Type B pancreatic cell (in vitro differentiated cells): ENCODE results near the gene RCHY1. TPM values are rescaled to one million over a fixed set of nuclear protein-coding genes. Genes with fewer than 3 reads are reported as not detected.

Experiments
- DNase-seq: peaks from one replicate; pipeline ENCODE4 v3.0.0; 2021; ENCODE audit warnings: mixed read lengths; ENCODE audit not compliant: unreplicated experiment; ENCODE audit errors: extremely low spot score
- H3K27ac Mint-ChIP-seq: 2 replicates; pipeline ENCODE4 v1.8.0; 2021; ENCODE audit warnings: mild to moderate bottlenecking, mixed read lengths
- H3K27me3 Mint-ChIP-seq: 2 replicates; pipeline ENCODE4 v1.8.0; 2021; ENCODE audit warnings: mixed read lengths
- H3K36me3 Mint-ChIP-seq: 2 replicates; pipeline ENCODE4 v1.8.0; 2021; ENCODE audit warnings: mixed read lengths
- H3K4me1 Mint-ChIP-seq: one replicate; pipeline ENCODE4 v1.8.0; 2021; ENCODE audit warnings: mixed read lengths; ENCODE audit not compliant: unreplicated experiment
- H3K4me3 Mint-ChIP-seq: 2 replicates; pipeline ENCODE4 v1.8.0; 2021; ENCODE audit warnings: mild to moderate bottlenecking, mixed read lengths
- H3K9me3 Mint-ChIP-seq: 2 replicates; pipeline ENCODE4 v1.8.0; 2021; ENCODE audit warnings: mixed read lengths
- total RNA-seq: library from RNA; stranded (reverse); gene quantifications from 2 replicates; pipeline ENCODE4 v1.2.1, GENCODE V29; 2021; ENCODE audit warnings: low replicate concordance
- TF ChIP-seq, protein P1 (sequence below): fragments of 200-600 bp; sonication (generic); conservative IDR thresholded peaks from 2 replicates; pipeline ENCODE4 v1.5.0; 2021; ENCODE audit warnings: antibody characterized with exemption, mild to moderate bottlenecking

RCHY1 gene
- total RNA-seq, 1 donor from 2014 or later: 35.4 TPM

DNA sequence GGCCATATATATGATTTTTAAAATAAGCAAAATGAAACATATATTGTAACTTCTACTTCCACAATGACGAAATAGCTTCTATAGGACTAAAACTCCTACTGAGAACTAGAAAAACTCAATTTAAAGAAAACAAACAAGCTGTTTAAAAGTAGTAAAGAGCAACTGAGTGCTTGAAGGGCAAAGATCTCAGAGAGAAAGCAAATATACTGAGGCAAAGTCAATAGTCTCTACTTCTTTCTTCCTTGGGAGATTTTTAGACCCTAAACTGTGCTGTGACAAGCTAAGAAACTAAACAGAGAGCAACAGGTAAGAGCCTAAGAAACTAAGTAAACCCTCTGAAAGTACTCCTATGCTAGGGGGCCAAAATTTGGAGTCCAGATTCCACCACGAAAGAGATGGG is 8.6 kb downstream of the RCHY1 start:
- Mint-ChIP-seq H3K36me3 (peaks cover 28% of the 10 kb centered on the region), H3K27ac (no peak overlapping the region), H3K27me3 (no peaks in the 10 kb centered on the region), H3K4me3 (no peak overlapping the region), H3K9me3 (no peaks in the 10 kb centered on the region), H3K4me1 (peaks cover 11% of the 10 kb centered on the region)
- no peak for DNase-seq
- TF ChIP-seq, protein P1, sequence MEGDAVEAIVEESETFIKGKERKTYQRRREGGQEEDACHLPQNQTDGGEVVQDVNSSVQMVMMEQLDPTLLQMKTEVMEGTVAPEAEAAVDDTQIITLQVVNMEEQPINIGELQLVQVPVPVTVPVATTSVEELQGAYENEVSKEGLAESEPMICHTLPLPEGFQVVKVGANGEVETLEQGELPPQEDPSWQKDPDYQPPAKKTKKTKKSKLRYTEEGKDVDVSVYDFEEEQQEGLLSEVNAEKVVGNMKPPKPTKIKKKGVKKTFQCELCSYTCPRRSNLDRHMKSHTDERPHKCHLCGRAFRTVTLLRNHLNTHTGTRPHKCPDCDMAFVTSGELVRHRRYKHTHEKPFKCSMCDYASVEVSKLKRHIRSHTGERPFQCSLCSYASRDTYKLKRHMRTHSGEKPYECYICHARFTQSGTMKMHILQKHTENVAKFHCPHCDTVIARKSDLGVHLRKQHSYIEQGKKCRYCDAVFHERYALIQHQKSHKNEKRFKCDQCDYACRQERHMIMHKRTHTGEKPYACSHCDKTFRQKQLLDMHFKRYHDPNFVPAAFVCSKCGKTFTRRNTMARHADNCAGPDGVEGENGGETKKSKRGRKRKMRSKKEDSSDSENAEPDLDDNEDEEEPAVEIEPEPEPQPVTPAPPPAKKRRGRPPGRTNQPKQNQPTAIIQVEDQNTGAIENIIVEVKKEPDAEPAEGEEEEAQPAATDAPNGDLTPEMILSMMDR: no peak

DNA sequence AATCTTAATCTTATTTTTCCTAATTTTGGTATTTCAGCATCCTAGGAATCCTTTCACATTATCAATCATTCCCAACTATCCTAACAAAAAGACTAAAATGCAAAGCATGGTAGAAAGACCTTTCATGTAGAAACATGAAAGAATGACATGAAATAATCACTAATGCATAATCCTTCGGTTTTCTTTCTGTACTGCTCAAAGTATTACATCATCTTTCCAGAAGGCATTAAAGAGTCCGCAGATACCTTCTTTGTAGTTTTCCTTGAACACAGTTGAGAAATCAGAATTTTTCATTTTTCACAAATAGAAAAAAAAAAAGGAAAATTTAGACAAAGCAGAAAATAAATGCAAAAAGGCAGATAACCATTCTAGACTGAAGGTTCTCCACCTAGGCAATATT is 11.5 kb downstream of the RCHY1 start:
- peaks cover 45% of the 10 kb centered on the region for H3K36me3 Mint-ChIP-seq
- no peak for DNase-seq
- H3K27me3 Mint-ChIP-seq: no peaks in the 10 kb centered on the region
- H3K9me3 Mint-ChIP-seq: peaks cover 11% of the 10 kb centered on the region
- TF ChIP-seq, protein P1: no peak
- H3K4me3 Mint-ChIP-seq: no peak overlapping the region
- H3K4me1 Mint-ChIP-seq: no peaks in the 10 kb centered on the region
- H3K27ac Mint-ChIP-seq: no peak overlapping the region

DNA sequence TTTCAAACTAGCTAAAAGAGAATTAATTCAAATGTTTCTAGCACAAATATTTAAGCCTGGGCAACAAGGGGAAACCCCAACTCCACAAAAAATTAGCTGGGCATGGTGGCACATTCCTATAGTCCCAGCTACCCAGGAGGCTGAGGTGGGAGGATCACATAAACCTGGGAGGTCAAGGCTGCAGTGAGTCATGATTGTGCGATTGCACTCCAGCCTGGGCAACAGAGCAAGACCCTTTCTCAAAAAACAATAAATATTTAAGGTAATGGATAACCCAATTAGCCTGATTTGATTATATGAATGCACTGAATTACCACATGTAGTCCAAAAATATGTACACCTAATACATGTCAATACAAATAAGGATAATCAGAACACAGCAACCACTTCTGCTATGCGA is 14.3 kb downstream of the RCHY1 start:
- Mint-ChIP-seq H3K27ac (no peak overlapping the region), H3K36me3 (peaks cover 41% of the 10 kb centered on the region), H3K27me3 (no peaks in the 10 kb centered on the region), H3K4me3 (no peak overlapping the region), H3K4me1 (peaks cover 4% of the 10 kb centered on the region), H3K9me3 (peaks cover 11% of the 10 kb centered on the region)
- TF ChIP-seq, protein P1: no peak
- DNase-seq: no peak

DNA sequence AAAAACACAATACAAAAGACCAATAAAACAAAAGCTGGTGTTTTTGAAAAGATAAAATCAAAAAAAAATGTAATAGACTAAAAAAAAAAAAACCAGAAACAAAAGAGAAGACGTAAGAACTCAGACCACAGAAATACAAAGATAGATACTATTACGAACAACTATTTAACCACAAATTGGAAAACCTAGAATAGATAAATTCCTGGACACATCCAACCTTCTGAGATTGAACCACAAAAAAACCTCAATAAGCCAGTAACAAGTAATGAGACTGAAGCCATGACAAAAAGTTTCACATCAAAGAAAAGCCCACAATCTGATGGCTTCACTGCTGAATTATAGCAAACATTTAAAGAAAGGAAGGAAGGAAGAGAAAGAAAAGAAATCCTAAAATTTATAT is 16.2 kb downstream of the RCHY1 start:
- no peaks in the 10 kb centered on the region for H3K27me3 Mint-ChIP-seq
- no peak overlapping the region for H3K27ac Mint-ChIP-seq
- H3K4me1 Mint-ChIP-seq: peaks cover 4% of the 10 kb centered on the region
- DNase-seq: no peak
- peaks cover 11% of the 10 kb centered on the region for H3K9me3 Mint-ChIP-seq
- H3K36me3 Mint-ChIP-seq: peaks cover 41% of the 10 kb centered on the region
- TF ChIP-seq, protein P1: no peak
- H3K4me3 Mint-ChIP-seq: no peak overlapping the region

DNA sequence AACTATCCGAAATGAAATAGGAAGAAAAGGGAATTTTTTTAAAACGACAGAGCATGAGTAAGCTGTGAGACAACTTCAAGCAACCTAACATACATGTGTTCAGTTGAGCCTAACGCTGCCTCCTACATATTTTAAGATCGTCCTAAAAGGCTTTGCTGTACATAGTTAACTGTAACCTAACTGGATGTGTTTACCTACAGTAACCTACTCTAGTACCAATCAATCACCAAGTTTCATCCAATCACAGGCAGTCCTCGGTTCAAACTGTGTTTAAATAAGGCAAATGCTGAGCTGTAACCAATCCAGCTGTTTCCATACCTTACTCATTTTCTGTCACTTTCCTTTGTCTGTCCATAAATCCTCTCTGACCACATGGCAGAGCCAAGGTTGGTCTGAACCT is 17.1 kb downstream of the RCHY1 start:
- TF ChIP-seq, protein P1: no peak

DNA sequence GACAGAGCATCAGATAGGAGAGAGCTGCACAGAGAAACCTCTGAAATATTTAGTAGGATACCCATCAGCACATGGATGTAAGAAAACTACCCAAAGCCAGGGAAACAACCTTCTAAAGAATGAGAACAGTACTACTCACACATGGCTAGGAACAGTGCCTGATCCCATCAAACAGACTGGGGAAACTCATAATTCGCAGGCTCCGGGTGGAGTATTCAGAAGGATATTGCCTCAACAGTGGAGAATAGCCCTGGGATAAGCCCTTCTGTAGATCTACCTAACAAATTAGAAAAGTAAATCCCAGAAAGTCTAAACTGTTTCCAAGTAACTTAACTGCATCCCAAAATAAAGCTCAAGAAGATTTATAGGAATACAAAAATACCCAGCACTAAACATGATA is 17.8 kb downstream of the RCHY1 start:
- H3K4me3 Mint-ChIP-seq: no peak overlapping the region
- H3K27me3 Mint-ChIP-seq: no peaks in the 10 kb centered on the region
- H3K36me3 Mint-ChIP-seq: peaks cover 39% of the 10 kb centered on the region
- H3K27ac Mint-ChIP-seq: no peak overlapping the region
- H3K9me3 Mint-ChIP-seq: peaks cover 11% of the 10 kb centered on the region
- TF ChIP-seq, protein P1: no peak
- no peak for DNase-seq
- H3K4me1 Mint-ChIP-seq: peaks cover 4% of the 10 kb centered on the region

More for the DNA sequence above, 17.1 kb downstream of the RCHY1 start:
- no peak for DNase-seq
- Mint-ChIP-seq H3K36me3 (peaks cover 36% of the 10 kb centered on the region), H3K4me3 (no peak overlapping the region), H3K27ac (no peak overlapping the region), H3K27me3 (no peaks in the 10 kb centered on the region), H3K9me3 (peaks cover 11% of the 10 kb centered on the region), H3K4me1 (peaks cover 4% of the 10 kb centered on the region)
